ENCODE data around the gene KLHL25.
"Not testable (repeated sequence)": the region's sequence is repeated elsewhere in the genome, so short reads cannot be mapped to it uniquely, and the experiment has no call there.

The KLHL25 gene

DNA sequence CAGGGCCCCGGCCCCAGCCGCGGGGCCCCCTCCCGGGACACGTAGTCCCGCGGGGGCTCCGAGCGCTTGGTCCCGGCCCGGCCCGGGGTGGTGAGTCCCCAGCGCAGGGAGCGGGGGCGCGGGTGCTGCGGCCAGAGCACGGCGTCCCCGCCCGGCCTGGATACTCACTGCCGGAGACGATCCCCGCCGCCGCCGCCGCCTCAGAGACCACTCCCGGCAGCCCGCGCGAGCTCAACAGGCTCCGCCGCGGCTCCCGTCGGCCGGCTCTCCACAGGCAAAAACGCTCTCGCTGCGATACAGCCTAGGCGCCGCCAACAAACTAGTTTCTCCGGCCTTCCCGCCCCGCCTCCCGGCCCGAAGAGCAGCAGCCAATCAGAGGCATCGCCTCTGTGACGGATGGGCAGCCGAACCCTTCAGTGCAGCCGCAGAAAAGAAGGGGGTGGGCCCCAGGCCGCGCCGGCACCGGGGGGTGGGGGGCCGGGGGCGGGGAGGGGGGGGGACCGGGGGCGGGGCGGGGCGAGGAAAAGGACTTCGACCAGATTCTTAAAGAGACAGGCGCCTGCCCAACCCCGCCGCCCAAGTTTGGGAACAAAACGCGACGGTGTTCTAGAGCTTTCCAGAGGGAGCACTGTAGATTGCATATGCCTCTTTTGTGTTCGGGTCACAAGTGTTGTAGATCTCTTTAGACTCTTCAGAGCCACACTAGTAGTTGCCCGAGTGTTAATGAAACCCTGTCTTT is at the start of gene KLHL25:
KLHL25 (minus strand) TSS at position 328 of the 739 bp plus-strand sequence. CDS start 25,115 bp downstream, outside the sequence.
- peak; percentile 97 for DNase-seq

- DNase-seq, result no peak
These were observed 46.1 kb upstream of the KLHL25 start for GRCh38 chr15:85840802-85841152.

- DNase-seq, result peak; percentile 86
These were observed 45.5 kb upstream of the KLHL25 start for GRCh38 chr15:85840079-85840801.

DNA sequence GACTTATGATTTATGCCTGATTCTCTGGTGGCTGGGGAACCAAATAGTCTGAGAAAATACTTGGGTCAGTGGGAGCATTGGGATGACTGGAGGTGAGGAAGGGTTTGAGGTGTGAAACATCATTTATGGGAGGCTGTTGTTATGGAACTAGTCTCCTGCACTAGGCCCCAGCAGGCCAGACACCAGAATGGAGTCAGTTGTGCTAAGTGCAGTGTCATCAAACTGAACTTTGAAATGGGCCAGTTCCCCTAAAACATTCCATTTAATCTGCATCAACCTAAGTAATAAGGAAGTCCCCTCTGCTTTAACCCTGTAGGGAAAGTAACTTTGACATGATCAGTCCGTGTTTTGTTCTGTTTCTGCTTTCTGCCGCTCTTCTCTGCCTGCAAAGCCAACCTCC is 44.9 kb upstream of the KLHL25 start:
- DNase-seq, result no peak

- DNase-seq, result no peak
These were observed 43.9 kb upstream of the KLHL25 start for GRCh38 chr15:85838655-85839054.

DNA sequence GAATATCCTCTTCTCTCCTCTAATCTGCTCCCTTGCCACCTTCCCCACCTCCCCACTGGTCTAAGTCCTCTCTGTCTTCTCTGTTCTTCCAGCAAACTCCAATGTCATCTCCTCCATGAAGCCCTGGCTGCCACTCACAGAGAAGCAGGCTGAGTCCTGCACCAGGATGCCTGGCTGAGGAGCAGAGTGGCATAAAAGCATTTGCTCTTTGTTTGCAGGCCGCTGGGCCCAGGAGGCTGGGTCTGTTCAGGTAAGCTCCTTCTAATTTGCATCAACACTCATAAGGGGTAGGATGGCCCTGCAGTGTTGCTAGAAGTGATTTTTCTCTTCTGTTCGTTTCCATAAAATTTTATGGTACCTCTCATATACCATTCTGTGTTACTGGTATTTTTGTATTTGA is 43.2 kb upstream of the KLHL25 start:
- no peak for DNase-seq

- DNase-seq, result no peak
These were observed 42.3 kb upstream of the KLHL25 start for GRCh38 chr15:85837011-85837433.

- no peak for DNase-seq
These were observed 39.9 kb upstream of the KLHL25 start for GRCh38 chr15:85834651-85835050.

GRCh38 chr15:85832394-85832793 is 37.7 kb upstream of the KLHL25 start:
- DNase-seq, result no peak

DNA sequence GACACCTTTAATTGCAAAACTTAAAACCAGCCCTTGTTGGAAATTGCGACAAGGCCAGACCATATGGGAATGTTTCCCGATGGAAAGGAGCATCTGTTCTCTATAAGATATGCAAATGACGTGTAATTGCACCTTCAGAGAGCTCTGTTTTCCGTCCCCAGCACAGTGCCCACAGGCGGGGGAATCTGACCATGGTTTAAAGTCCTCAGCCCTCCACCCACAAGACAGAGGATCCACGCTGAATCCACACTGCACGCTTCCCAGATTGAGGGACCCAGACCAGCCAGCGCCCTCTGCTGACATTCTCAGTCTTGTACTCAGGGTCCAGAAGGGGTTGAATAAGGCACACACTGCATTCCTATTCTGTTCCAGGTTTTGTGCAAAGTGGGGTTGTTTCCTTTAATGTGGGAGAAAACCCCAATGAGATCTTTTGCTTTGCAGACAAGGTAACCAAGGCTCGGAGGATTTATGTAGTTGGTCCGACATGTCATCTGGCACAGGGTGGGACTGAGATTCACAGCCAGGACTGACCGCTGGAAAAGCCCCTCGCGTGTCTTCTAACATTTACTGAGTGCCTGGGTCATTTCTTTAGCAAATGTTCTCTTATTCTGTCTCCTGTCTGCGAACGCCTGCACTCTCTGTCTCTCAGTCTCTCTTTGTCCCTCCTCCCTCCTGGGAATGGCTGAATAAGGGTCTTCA is 36.8 kb upstream of the KLHL25 start:
- DNase-seq, result peak; percentile 79

GRCh38 chr15:85829754-85830153 is 35.0 kb upstream of the KLHL25 start:
- not testable (repeated sequence) for DNase-seq

GRCh38 chr15:85828874-85829273 is 34.1 kb upstream of the KLHL25 start:
- no peak for DNase-seq

DNA sequence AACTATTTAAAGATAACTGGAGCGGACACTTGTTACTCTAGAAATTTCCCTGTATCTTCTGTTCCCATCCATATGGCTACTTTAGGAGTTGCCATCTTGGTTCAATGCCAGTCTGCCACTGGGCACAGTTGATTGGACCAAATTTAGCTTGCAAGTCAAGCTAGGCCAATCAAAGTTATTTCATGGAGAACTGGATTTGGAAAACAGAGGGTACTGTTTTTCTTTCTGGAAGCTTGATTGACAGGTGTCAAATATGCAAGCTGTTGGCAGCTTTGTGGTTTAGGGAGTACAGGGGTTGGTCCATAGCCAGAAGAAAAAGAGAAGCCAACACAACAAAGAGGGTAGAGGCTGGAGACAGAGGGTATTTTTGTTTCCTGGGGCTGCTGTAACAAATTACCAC is 33.4 kb upstream of the KLHL25 start:
- DNase-seq, result no peak

- no peak for DNase-seq
These were observed 32.2 kb upstream of the KLHL25 start for GRCh38 chr15:85826756-85827515.

DNA sequence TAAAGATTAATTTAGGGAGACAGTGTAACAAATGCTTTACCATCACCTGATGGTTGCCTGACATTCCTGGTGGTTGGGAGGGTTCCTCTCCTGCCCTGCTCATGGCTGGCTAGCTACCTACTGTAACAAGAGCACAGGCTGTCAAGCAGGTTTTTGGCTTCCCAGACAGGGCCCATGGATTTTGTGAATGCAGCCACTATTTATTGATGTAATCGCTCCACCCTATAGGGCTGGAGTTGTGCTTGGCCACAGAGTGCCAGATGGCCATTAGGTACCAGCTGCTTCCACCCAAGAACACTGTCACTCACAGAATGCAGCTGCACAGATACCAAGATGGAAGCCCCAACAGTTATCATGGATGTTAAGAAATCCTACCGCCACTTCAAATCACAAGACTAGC is 31.0 kb upstream of the KLHL25 start:
- no peak for DNase-seq

DNA sequence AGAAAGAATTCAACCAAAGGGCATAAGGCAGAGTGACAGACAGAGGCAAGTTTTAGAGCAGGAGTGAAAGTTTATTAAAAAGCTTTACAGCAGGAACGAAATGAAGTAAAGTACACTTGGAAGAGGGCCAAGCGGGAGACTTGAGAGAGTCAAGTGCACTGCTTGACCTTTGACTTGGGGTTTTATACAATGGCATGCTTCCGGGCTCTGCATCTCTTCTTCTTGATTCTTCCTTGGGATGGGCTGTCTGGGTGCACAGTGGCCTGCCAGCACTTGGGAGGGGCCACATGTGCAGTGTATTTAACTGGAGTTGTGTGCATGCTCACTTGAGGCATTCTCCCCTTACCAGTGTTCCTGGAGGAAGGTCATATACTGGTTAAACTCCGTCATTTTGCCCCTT is 30.4 kb upstream of the KLHL25 start:
- no peak for DNase-seq

GRCh38 chr15:85821545-85821944 is 26.8 kb upstream of the KLHL25 start:
- DNase-seq, result no peak

GRCh38 chr15:85819938-85820337 is 25.2 kb upstream of the KLHL25 start:
- no peak for DNase-seq

- no peak for DNase-seq
These were observed 18.5 kb upstream of the KLHL25 start for GRCh38 chr15:85813234-85813633.

GRCh38 chr15:85810075-85810474 is 15.3 kb upstream of the KLHL25 start:
- DNase-seq, result no peak

GRCh38 chr15:85805420-85805819 is 10.7 kb upstream of the KLHL25 start:
- no peak for DNase-seq

DNA sequence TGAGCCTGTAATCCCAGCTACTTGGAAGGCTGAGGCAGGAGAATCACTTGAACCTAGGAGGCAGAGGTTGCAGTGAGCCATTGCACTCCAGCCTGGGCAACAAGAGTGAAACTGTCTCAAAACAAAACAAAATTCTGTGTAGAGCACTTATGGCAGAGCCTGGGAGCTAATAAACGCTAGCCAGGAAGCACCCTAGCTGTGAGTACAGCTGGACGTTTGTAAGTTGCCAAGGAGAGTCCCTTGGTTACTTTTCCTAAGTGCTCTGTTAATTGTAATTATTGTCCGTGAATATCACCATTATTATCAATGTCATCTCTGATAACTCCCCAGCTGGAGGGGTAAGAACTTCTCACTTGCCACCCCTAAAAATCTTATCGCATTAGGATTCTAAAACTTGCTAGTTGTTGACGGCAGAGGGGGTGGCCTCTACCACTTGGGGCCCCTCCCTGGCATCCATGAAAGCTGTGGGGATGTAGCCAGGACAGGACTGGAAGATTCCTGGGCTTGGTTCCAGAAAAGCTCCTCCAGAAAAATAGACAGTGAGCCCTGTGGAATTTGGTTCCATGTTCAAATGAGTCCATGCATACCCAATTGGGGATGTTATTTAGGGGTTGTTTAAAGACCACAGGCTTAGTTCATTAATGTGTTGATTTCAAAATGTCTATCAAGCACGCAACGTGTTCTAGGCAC is 9.9 kb upstream of the KLHL25 start:
- no peak for DNase-seq

All from femur (tissue), 1 donor.